ENCODE measurements around the gene PINK1. TPM values are rescaled to one million over a fixed set of nuclear protein-coding genes. Genes with fewer than 3 reads are reported as not detected.

The PINK1 gene
- total RNA-seq, 3 donors from 2014 or later: 75.4 to 141 (median 111) TPM

- Histone ChIP-seq H3K36me3 (ENCODE audit: low read depth) (peaks cover 1% of the 10 kb centered on the region), H3K4me3 (no peak overlapping the region), H3K4me1 (ENCODE audit: low read depth) (peaks cover 14% of the 10 kb centered on the region), H3K9me3 (no peaks in the 10 kb centered on the region)
- no peak for ATAC-seq
- intact Hi-C loops (cut with DNase I, micrococcal nuclease): no loop called here
- TF ChIP-seq, protein P1, sequence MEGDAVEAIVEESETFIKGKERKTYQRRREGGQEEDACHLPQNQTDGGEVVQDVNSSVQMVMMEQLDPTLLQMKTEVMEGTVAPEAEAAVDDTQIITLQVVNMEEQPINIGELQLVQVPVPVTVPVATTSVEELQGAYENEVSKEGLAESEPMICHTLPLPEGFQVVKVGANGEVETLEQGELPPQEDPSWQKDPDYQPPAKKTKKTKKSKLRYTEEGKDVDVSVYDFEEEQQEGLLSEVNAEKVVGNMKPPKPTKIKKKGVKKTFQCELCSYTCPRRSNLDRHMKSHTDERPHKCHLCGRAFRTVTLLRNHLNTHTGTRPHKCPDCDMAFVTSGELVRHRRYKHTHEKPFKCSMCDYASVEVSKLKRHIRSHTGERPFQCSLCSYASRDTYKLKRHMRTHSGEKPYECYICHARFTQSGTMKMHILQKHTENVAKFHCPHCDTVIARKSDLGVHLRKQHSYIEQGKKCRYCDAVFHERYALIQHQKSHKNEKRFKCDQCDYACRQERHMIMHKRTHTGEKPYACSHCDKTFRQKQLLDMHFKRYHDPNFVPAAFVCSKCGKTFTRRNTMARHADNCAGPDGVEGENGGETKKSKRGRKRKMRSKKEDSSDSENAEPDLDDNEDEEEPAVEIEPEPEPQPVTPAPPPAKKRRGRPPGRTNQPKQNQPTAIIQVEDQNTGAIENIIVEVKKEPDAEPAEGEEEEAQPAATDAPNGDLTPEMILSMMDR (IDR thresholded peaks at IDR 0.05): no peak
- no peak for DNase-seq
Measured at GRCh38 chr1:20658166-20658915, 25.1 kb downstream of the PINK1 start.

DNA sequence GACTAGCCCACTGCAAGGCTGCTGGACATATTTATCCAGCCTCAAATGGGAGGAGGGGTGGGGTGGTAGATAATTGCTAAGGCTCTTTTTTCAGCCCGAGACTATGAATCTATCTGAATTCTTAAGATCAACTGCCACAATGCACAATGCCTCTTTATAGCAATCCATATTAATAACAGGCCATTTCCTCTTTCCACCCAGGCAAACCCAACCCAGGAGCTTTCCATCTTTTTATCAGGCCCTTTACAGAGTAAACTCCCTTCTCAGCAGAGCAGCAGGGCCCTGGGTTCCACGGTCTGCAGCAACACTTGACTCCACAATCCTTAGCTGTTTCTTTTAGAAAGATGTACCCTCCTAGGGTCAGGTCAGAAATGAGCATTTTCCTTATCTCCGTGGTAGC lies 27.1 kb downstream of the PINK1 start:
- DNase-seq (no peak), ATAC-seq (no peak)
- peaks cover 14% of the 10 kb centered on the region for H3K4me1 ChIP-seq (ENCODE audit: low read depth)
- TF ChIP-seq, protein P1 (IDR thresholded peaks at IDR 0.05): no peak
- H3K36me3 ChIP-seq (ENCODE audit: low read depth): no peaks in the 10 kb centered on the region
- no peaks in the 10 kb centered on the region for H3K9me3 ChIP-seq
- intact Hi-C loops (cut with DNase I, micrococcal nuclease): no loop called here
- H3K4me3 ChIP-seq: peak overlapping the region; percentile 50

DNA sequence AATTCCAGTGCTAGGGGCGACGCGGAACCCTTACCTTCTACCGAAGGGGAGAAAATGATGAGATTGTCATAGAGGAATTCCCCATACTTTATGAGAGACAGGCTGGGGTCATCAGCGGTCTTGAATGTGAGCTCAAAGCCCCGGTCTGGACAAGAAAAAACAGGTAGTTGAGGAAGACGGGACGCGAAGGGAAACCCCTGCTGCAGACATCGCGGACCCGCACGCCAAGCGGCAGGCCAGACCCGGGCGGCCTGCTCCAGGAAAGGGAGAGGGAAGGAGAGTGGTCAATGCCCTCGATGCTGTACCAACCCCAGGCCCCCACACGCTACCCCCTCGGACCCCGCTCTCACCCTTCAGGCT lies 27.6 kb downstream of the PINK1 start:
- intact Hi-C loops (cut with DNase I, micrococcal nuclease): no loop called here
- Histone ChIP-seq H3K9me3 (no peaks in the 10 kb centered on the region), H3K4me3 (peak overlapping the region; percentile 50), H3K4me1 (ENCODE audit: low read depth) (peaks cover 14% of the 10 kb centered on the region), H3K36me3 (ENCODE audit: low read depth) (no peaks in the 10 kb centered on the region)
- DNase-seq: peak in 1 of 3 donors; percentile 27
- peak; percentile 9 for ATAC-seq
- TF ChIP-seq, protein P1 (IDR thresholded peaks at IDR 0.05): no peak

DNA sequence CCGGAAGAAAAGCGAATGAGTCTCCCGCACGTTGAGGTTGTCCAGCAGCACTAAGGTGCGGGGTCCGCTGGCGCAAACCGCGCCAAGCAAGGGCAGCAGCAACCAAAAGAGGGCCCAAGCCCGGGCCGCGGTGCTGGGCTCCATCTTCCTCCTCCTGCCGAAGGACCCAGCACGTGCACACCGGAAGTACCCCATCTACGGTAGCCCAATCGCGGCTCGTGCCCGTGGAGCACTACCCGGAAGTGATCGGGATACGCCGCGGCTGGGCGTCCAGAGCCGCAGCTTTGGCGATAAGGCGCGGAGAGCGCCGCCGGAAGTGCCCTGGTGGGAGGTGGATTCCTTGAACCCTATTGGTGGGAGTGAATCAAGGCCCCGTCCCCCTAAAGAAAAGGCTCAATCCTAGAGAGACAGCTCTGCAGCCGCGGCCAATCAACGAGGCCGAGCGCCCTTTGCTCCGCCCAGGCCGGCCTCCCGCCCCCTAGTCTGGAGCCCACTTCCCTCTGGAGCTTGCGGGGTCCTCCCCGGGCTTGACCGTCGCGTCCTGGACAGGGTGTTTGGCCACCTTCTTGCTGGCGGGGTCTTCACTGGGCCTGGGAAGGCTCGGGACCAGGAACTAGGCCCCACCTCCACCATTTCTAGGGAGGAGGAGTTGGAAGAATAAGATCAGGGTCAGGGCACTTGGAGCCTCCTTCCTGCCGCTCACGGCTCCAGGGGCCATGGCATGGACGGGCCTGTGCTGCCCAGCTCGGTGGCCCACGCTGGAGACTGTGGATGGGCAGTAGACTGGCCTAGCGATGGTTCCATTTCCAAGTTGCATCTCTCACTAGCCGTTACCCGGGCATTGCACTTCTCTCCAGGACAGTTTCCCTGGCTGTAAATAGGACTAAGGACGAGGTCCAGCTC lies 28.2 kb downstream of the PINK1 start, which contains the start of gene DDOST:
DDOST (minus strand) TSS at position 163 of the 903 bp plus-strand sequence; CDS start at position 144, 19 bp downstream.
- intact Hi-C loops (cut with DNase I, micrococcal nuclease): no loop called here

GRCh38 chr1:20662110-20662475 lies 28.8 kb downstream of the PINK1 start:
- Histone ChIP-seq H3K36me3 (ENCODE audit: low read depth) (no peaks in the 10 kb centered on the region), H3K4me3 (no peak overlapping the region), H3K9me3 (no peaks in the 10 kb centered on the region), H3K4me1 (ENCODE audit: low read depth) (peaks cover 14% of the 10 kb centered on the region)
- TF ChIP-seq, protein P1 (IDR thresholded peaks at IDR 0.05): no peak
- ATAC-seq (no peak), DNase-seq (no peak)
- intact Hi-C loops (cut with DNase I, micrococcal nuclease): no loop called here

More for the DNA sequence above, 28.2 kb downstream of the PINK1 start, which contains the start of gene DDOST:
- Histone ChIP-seq H3K4me3 (peak within 1 kb of the TSS; percentile 50), H3K9me3 (no peaks in the 10 kb centered on the region), H3K36me3 (ENCODE audit: low read depth) (no peaks in the 10 kb centered on the region), H3K4me1 (ENCODE audit: low read depth) (peaks cover 14% of the 10 kb centered on the region)
- DNase-seq (peak; percentile 94 to 98 (median 97)), ATAC-seq (peak; percentile 98)
- TF ChIP-seq, protein P1 (IDR thresholded peaks at IDR 0.05): peak; percentile 46
